GM18498 (cell line): Measurements from ENCODE around the gene MSI2.

Experiments used
- ATAC-seq: cut with Tn5 transposase; IDR thresholded peaks from one replicate; pipeline ENCODE4 v1.9.1; 2021; ENCODE audit warnings: mild to moderate bottlenecking, moderate library complexity; ENCODE audit not compliant: unreplicated experiment

Gene MSI2

GRCh38 chr17:57406981-57407286 lies 150.6 kb downstream of the MSI2 start:
- no peak for ATAC-seq

GRCh38 chr17:57407287-57408070 lies 151.2 kb downstream of the MSI2 start:
- no peak for ATAC-seq

- no peak for ATAC-seq
These were observed 151.9 kb downstream of the MSI2 start for GRCh38 chr17:57408071-57408811.

- ATAC-seq, result no peak
These were observed 153.8 kb downstream of the MSI2 start for GRCh38 chr17:57410169-57410568.

GRCh38 chr17:57412520-57413096 lies 156.3 kb downstream of the MSI2 start:
- ATAC-seq, result no peak

GRCh38 chr17:57413848-57414651 lies 157.7 kb downstream of the MSI2 start:
- no peak for ATAC-seq

GRCh38 chr17:57415751-57416207 lies 159.5 kb downstream of the MSI2 start:
- ATAC-seq, result no peak

- ATAC-seq, result no peak
These were observed 160.0 kb downstream of the MSI2 start for GRCh38 chr17:57416369-57416768.

- ATAC-seq, result no peak
These were observed 161.6 kb downstream of the MSI2 start for GRCh38 chr17:57417956-57418355.

- ATAC-seq, result no peak
These were observed 162.3 kb downstream of the MSI2 start for GRCh38 chr17:57418463-57419246.

- no peak for ATAC-seq
These were observed 163.7 kb downstream of the MSI2 start for GRCh38 chr17:57419940-57420550.

GRCh38 chr17:57420734-57421717 lies 164.7 kb downstream of the MSI2 start:
- ATAC-seq, result no peak

GRCh38 chr17:57422574-57423164 lies 166.3 kb downstream of the MSI2 start:
- peak; percentile 81 for ATAC-seq

GRCh38 chr17:57423541-57423940 lies 167.2 kb downstream of the MSI2 start:
- no peak for ATAC-seq

GRCh38 chr17:57424273-57424672 lies 167.9 kb downstream of the MSI2 start:
- ATAC-seq, result no peak

- no peak for ATAC-seq
These were observed 168.5 kb downstream of the MSI2 start for GRCh38 chr17:57424777-57425188.

- ATAC-seq, result no peak
These were observed 169.1 kb downstream of the MSI2 start for GRCh38 chr17:57425431-57425830.
